ENCODE measurements around the gene TUT1.

DNA sequence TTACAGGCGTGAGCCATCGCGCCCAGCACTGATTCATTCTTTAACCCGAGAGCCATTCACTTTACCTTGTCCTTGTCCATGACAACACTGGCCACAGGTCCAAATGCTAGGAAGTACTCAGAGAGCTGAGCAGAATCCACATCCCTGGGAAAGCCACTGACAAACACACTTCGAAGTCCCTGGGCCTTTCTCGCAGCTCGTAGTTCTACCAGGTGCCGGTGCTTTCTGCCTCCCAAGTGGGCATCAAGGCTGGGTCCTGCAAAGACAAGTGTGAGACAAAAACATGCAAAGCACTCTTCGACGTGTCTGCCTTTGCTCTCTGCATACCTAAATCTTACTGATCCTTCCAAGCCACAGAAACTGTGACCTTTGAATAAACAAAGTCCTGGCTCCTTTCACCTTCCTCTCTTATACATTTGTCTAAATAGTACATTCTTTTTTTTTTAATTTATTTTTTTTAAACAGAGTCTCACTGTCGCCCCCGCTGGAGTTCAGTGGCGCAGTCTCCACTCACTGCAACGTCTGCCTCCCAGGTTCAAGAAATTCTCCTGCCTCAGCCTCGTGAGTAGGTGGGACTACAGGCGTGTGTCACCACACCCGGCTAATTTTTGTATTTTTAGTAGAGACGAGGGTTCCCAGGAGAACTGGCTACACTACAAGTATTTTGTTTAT is 2.2 kb downstream of the TUT1 start:
- TF ChIP-seq POLR2A (IDR thresholded peaks at IDR 0.05) (no peak), POLR2AphosphoS5 (IDR thresholded peaks at IDR 0.05) (no peak), EP300 (IDR thresholded peaks at IDR 0.05) (no peak)
- TF ChIP-seq, protein P1, sequence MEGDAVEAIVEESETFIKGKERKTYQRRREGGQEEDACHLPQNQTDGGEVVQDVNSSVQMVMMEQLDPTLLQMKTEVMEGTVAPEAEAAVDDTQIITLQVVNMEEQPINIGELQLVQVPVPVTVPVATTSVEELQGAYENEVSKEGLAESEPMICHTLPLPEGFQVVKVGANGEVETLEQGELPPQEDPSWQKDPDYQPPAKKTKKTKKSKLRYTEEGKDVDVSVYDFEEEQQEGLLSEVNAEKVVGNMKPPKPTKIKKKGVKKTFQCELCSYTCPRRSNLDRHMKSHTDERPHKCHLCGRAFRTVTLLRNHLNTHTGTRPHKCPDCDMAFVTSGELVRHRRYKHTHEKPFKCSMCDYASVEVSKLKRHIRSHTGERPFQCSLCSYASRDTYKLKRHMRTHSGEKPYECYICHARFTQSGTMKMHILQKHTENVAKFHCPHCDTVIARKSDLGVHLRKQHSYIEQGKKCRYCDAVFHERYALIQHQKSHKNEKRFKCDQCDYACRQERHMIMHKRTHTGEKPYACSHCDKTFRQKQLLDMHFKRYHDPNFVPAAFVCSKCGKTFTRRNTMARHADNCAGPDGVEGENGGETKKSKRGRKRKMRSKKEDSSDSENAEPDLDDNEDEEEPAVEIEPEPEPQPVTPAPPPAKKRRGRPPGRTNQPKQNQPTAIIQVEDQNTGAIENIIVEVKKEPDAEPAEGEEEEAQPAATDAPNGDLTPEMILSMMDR (IDR thresholded peaks at IDR 0.05) = peak in 1 of 6 experiments; percentile 11

All from upper lobe of left lung (tissue), 4 donors.